ENCODE data around the gene FRS3. TPM values are rescaled to one million over a fixed set of nuclear protein-coding genes. Genes with fewer than 3 reads are reported as not detected.

The FRS3 gene
- total and polyA plus RNA-seq, 2 of the 13 experiments (the other 11 are each of a cell fraction or from before 2014, with no cell fraction given), result 3.0 to 7.4 TPM

DNA sequence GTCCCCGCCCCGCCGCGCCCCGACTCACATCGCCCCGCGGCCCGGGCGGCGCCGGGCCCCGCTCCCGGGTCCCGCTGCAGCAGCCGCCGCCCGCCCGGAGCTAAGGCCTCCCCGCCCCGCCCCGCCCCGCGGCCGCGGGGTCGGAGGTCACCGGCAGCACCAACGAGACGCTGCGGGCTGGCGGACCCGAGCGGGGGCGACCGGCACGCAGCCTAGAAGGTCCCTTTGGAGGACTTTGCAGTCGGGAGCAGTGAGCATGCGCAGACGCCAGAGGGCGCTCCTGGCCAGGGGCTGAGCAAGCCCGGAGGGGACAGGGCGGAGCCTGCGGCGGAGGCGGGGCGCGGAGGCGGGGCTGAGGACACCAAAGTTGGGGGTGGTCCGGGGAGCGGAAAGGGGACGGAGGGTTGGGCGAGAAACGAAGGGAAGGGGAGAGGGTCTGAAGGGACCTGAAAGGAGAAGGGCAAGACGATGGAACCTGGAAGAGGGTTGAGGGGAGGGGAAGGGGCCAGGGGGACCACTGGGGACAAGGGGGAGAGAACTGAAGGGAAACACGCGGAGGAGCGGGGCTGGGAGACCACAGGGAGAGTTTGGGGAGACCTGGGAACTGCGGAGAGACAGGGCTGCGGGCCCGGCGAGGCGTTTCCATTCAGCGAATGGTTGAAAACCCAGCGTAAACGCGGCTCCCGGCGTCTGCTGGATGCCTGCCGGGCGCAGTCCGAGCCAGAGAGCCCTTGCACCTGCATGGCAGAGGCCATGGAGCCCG is at the start of gene FRS3 (continued):
- TF ChIP-seq ZNF142 (CRISPR knock-in tag; IDR thresholded peaks at IDR 0.05) (peak; percentile 59; the same call in 1 of the 2 replicates), HDAC2 (CRISPR knock-in tag; IDR thresholded peaks at IDR 0.05) (peak; percentile 69; the same call in 1 of the 2 replicates), MYPOP (CRISPR knock-in tag; IDR thresholded peaks at IDR 0.05) (peak; percentile 72), CCAR2 (optimal IDR thresholded peaks at IDR 0.05; ENCODE audit: low read depth, low read length) (peak; percentile 79), ZBTB43 (CRISPR knock-in tag; conservative IDR thresholded peaks at IDR 0.05) (no peak), ARNT (IDR thresholded peaks at IDR 0.05) (no peak), ZNF430 (CRISPR knock-in tag; IDR thresholded peaks at IDR 0.05) (peak; percentile 77), ZNF326 (CRISPR knock-in tag; IDR thresholded peaks at IDR 0.05; ENCODE audit: borderline replicate concordance) (no peak), ZNF501 (CRISPR knock-in tag; IDR thresholded peaks at IDR 0.05) (peak; percentile 91), KAT8 (CRISPR knock-in tag; IDR thresholded peaks at IDR 0.05) (peak; percentile 96), TCF7 (IDR thresholded peaks at IDR 0.05; ENCODE audit: low read depth) (no peak), ZNF781 (CRISPR knock-in tag; IDR thresholded peaks at IDR 0.05; ENCODE audit: borderline replicate concordance, not compliant biosample characterization) (peak; percentile 49), SRF (IDR thresholded peaks at IDR 0.05; ENCODE audit: low read depth, low read length) (no peak), ZNF256 (CRISPR knock-in tag; conservative IDR thresholded peaks at IDR 0.05) (no peak), HIC2 (CRISPR knock-in tag; IDR thresholded peaks at IDR 0.05; ENCODE audit: low read depth) (0 out of 2 replicates have a peak, but pooled peaks have one; percentile 42), PAWR (CRISPR knock-in tag; IDR thresholded peaks at IDR 0.05; ENCODE audit: borderline replicate concordance) (no peak)
- TF ChIP-seq, protein P1, sequence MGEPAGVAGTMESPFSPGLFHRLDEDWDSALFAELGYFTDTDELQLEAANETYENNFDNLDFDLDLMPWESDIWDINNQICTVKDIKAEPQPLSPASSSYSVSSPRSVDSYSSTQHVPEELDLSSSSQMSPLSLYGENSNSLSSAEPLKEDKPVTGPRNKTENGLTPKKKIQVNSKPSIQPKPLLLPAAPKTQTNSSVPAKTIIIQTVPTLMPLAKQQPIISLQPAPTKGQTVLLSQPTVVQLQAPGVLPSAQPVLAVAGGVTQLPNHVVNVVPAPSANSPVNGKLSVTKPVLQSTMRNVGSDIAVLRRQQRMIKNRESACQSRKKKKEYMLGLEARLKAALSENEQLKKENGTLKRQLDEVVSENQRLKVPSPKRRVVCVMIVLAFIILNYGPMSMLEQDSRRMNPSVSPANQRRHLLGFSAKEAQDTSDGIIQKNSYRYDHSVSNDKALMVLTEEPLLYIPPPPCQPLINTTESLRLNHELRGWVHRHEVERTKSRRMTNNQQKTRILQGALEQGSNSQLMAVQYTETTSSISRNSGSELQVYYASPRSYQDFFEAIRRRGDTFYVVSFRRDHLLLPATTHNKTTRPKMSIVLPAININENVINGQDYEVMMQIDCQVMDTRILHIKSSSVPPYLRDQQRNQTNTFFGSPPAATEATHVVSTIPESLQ (CRISPR knock-in tag; conservative IDR thresholded peaks at IDR 0.05), result no peak
